Skeletal muscle tissue (tissue), 4 donors: Measurements from ENCODE around the gene LAPTM4A. TPM values are rescaled to one million over a fixed set of nuclear protein-coding genes. Genes with fewer than 3 reads are reported as not detected.
"Not testable (repeated sequence)": the region's sequence is repeated elsewhere in the genome, so short reads cannot be mapped to it uniquely, and the experiment has no call there.

Source experiments
- H3K27ac ChIP-seq: one replicate; pipeline ENCODE4 v1.7.0; 2013; ENCODE audit warnings: mild to moderate bottlenecking, low read depth, low read length, inconsistent platforms
- H3K27me3 ChIP-seq, 3 donors: one replicate each; pipeline ENCODE4 v1.7.0; 2013; ENCODE audit warnings: low read length in 3 of 3; ENCODE audit not compliant: control insufficient read depth in 3 of 3, insufficient read depth in 3 of 3
- H3K36me3 ChIP-seq, 3 donors: one replicate each; pipeline ENCODE4 v1.7.0; 2013; ENCODE audit warnings: low read length in 3 of 3; ENCODE audit not compliant: control insufficient read depth in 3 of 3, insufficient read depth in 3 of 3
- H3K4me1 ChIP-seq, 3 donors: one replicate each; pipeline ENCODE4 v1.7.0; 2013; ENCODE audit warnings: low read length in 3 of 3, mild to moderate bottlenecking in 3 of 3; ENCODE audit not compliant: control insufficient read depth in 3 of 3, insufficient read depth in 3 of 3
- H3K4me3 ChIP-seq, 3 donors: one replicate each; pipeline ENCODE4 v1.7.0; 2013; ENCODE audit warnings: low read length in 3 of 3
- H3K9ac ChIP-seq, 3 donors: one replicate each; pipeline ENCODE4 v1.7.0; 2013; ENCODE audit warnings: low read length in 3 of 3, mild to moderate bottlenecking in 3 of 3, moderate library complexity in 2 of 3, low read depth in 1 of 3
- H3K9me3 ChIP-seq, 3 donors: one replicate each; pipeline ENCODE4 v1.7.0; 2013; ENCODE audit warnings: low read length in 3 of 3; ENCODE audit not compliant: control insufficient read depth in 3 of 3
- total RNA-seq: library from RNA; depleted of rRNA; stranded (reverse); fragments of >200 nt; gene quantifications from one replicate; pipeline ENCODE4 v1.2.3, GENCODE V29; 2014
- donor health status: Osteomylitis.

Gene LAPTM4A
- total RNA-seq, 1 donor from 2014 or later = 269 TPM

- H3K9ac ChIP-seq = no peak overlapping the region
- H3K4me3 ChIP-seq = no peak overlapping the region
- no peaks in the 10 kb centered on the region for H3K9me3 ChIP-seq
- H3K36me3 ChIP-seq = no peaks in the 10 kb centered on the region
- H3K27me3 ChIP-seq = no peaks in the 10 kb centered on the region
- peaks cover 0 to 2% (median 0%) of the 10 kb centered on the region in 3 donors for H3K4me1 ChIP-seq
- H3K27ac ChIP-seq = no peak overlapping the region
Observed at GRCh38 chr2:20077411-20077940, 26.0 kb upstream of the LAPTM4A start.

GRCh38 chr2:20076757-20077156, 25.3 kb upstream of the LAPTM4A start:
- Histone ChIP-seq H3K4me1 (no peaks in the 10 kb centered on the region), H3K9ac (no peak overlapping the region), H3K36me3 (no peaks in the 10 kb centered on the region)

GRCh38 chr2:20074901-20075300, 23.5 kb upstream of the LAPTM4A start:
- no peak overlapping the region for H3K27ac ChIP-seq

More at GRCh38 chr2:20076757-20077156, 25.3 kb upstream of the LAPTM4A start:
- no peaks in the 10 kb centered on the region for H3K27me3 ChIP-seq
- no peak overlapping the region for H3K4me3 ChIP-seq
- no peak overlapping the region for H3K27ac ChIP-seq
- no peaks in the 10 kb centered on the region for H3K9me3 ChIP-seq

GRCh38 chr2:20074046-20074648, 22.7 kb upstream of the LAPTM4A start:
- H3K9me3 ChIP-seq, H3K27ac ChIP-seq, H3K4me1 ChIP-seq: not testable (repeated sequence)

More at GRCh38 chr2:20074901-20075300, 23.5 kb upstream of the LAPTM4A start:
- Histone ChIP-seq H3K4me3 (no peak overlapping the region), H3K9me3 (no peaks in the 10 kb centered on the region), H3K27me3 (no peaks in the 10 kb centered on the region), H3K36me3 (no peaks in the 10 kb centered on the region), H3K4me1 (peaks cover 4 to 6% (median 5%) of the 10 kb centered on the region in 3 donors), H3K9ac (no peak overlapping the region)

GRCh38 chr2:20073460-20073859, 22.0 kb upstream of the LAPTM4A start:
- H3K27me3 ChIP-seq = no peaks in the 10 kb centered on the region
- no peak overlapping the region for H3K9ac ChIP-seq
- no peak overlapping the region for H3K4me3 ChIP-seq
- no peak overlapping the region for H3K27ac ChIP-seq
- H3K36me3 ChIP-seq = no peaks in the 10 kb centered on the region
- no peaks in the 10 kb centered on the region for H3K9me3 ChIP-seq
- H3K4me1 ChIP-seq = peaks cover 5 to 7% (median 6%) of the 10 kb centered on the region in 3 donors

More at GRCh38 chr2:20074046-20074648, 22.7 kb upstream of the LAPTM4A start:
- H3K36me3 ChIP-seq, H3K9ac ChIP-seq, H3K27me3 ChIP-seq, H3K4me3 ChIP-seq: not testable (repeated sequence)

- H3K4me3 ChIP-seq = no peak overlapping the region
- H3K4me1 ChIP-seq = peaks cover 5 to 9% (median 6%) of the 10 kb centered on the region in 3 donors
- no peaks in the 10 kb centered on the region for H3K36me3 ChIP-seq
- peak overlapping the region; percentile 76 for H3K27ac ChIP-seq
- H3K9ac ChIP-seq = no peak overlapping the region
- no peaks in the 10 kb centered on the region for H3K9me3 ChIP-seq
- no peaks in the 10 kb centered on the region for H3K27me3 ChIP-seq
Observed at GRCh38 chr2:20072436-20073158, 21.2 kb upstream of the LAPTM4A start.

GRCh38 chr2:20071397-20072383, 20.3 kb upstream of the LAPTM4A start:
- Histone ChIP-seq H3K27ac (peak overlapping the region; percentile 76), H3K4me1 (peaks cover 5 to 9% (median 6%) of the 10 kb centered on the region in 3 donors), H3K36me3 (no peaks in the 10 kb centered on the region), H3K9ac (peak overlapping the region in 2 of 3 donors; percentile 18 to 54), H3K27me3 (no peaks in the 10 kb centered on the region), H3K9me3 (no peaks in the 10 kb centered on the region), H3K4me3 (no peak overlapping the region)

GRCh38 chr2:20069756-20070155, 18.3 kb upstream of the LAPTM4A start:
- Histone ChIP-seq H3K36me3 (no peaks in the 10 kb centered on the region), H3K9ac (no peak overlapping the region), H3K27me3 (no peaks in the 10 kb centered on the region), H3K4me1 (peaks cover 14 to 16% (median 16%) of the 10 kb centered on the region in 3 donors), H3K9me3 (no peaks in the 10 kb centered on the region), H3K4me3 (no peak overlapping the region), H3K27ac (no peak overlapping the region)

GRCh38 chr2:20067992-20068584, 16.7 kb upstream of the LAPTM4A start:
- Histone ChIP-seq H3K27ac (no peak overlapping the region), H3K27me3 (no peaks in the 10 kb centered on the region), H3K36me3 (no peaks in the 10 kb centered on the region), H3K9ac (no peak overlapping the region), H3K4me3 (no peak overlapping the region), H3K4me1 (peaks cover 14 to 16% (median 16%) of the 10 kb centered on the region in 3 donors), H3K9me3 (no peaks in the 10 kb centered on the region)
